Measurements from ENCODE around the gene GSC2. TPM values are rescaled to one million over a fixed set of nuclear protein-coding genes. Genes with fewer than 3 reads are reported as not detected.

Gene GSC2
- total RNA-seq, 1 experiment from 2014 or later: not detected

GRCh38 chr22:19139001-19139356, 11.1 kb downstream of the GSC2 start:
- peaks cover 4% of the 10 kb centered on the region; the same call in 1 of the 2 replicates for H3K4me1 ChIP-seq
- no peak for DNase-seq
- no peaks in the 10 kb centered on the region for H3K27me3 Mint-ChIP-seq (ENCODE audit: insufficient read depth, unreplicated experiment)
- no TSS peak for BruUV-seq (replicated peaks)
- H3K27me3 ChIP-seq (replicated peaks; ENCODE audit: control insufficient read depth, insufficient read depth, low read length): no peaks in the 10 kb centered on the region
- H3K36me3 ChIP-seq (ENCODE audit: control insufficient read depth, insufficient read depth, low read length): peaks cover 2% of the 10 kb centered on the region; the same call in 1 of the 2 replicates
- H3K4me1 Mint-ChIP-seq (ENCODE audit: low read depth, unreplicated experiment): peaks cover 3% of the 10 kb centered on the region
- peaks cover 23% of the 10 kb centered on the region for H3K36me3 Mint-ChIP-seq (ENCODE audit: insufficient read depth, unreplicated experiment)
- H3K27ac Mint-ChIP-seq (ENCODE audit: unreplicated experiment): no peak overlapping the region
- H3K9me3 Mint-ChIP-seq (ENCODE audit: unreplicated experiment): no peaks in the 10 kb centered on the region
- POLR2A ChIA-PET: no interaction called here
- intact Hi-C loops (cut with micrococcal nuclease; ENCODE audit: unreplicated experiment): no loop called here
- CTCF ChIA-PET: no interaction called here
- H3K4me3 Mint-ChIP-seq (ENCODE audit: unreplicated experiment): no peak overlapping the region
- TF ChIP-seq CTCF (IDR thresholded peaks at IDR 0.05; ENCODE audit: insufficient read depth in 1 of 2, low read depth in 1 of 2, low read length in 1 of 2, severe bottlenecking in 1 of 2, unreplicated experiment in 1 of 2): no peak
- H3K4me3 ChIP-seq (ENCODE audit: low read depth, low read length): no peak overlapping the region
- H3K9me3 ChIP-seq: no peaks in the 10 kb centered on the region

GRCh38 chr22:19138217-19139000, 11.7 kb downstream of the GSC2 start:
- no peak for TF ChIP-seq CTCF (IDR thresholded peaks at IDR 0.05; ENCODE audit: insufficient read depth in 1 of 2, low read depth in 1 of 2, low read length in 1 of 2, severe bottlenecking in 1 of 2, unreplicated experiment in 1 of 2)
- peaks cover 1% of the 10 kb centered on the region; the same call in 1 of the 2 replicates for H3K4me1 ChIP-seq
- H3K4me3 ChIP-seq (ENCODE audit: low read depth, low read length): no peak overlapping the region
- Mint-ChIP-seq H3K9me3 (ENCODE audit: unreplicated experiment) (no peaks in the 10 kb centered on the region), H3K4me1 (ENCODE audit: low read depth, unreplicated experiment) (no peaks in the 10 kb centered on the region), H3K36me3 (ENCODE audit: insufficient read depth, unreplicated experiment) (peaks cover 22% of the 10 kb centered on the region), H3K4me3 (ENCODE audit: unreplicated experiment) (no peak overlapping the region), H3K27ac (ENCODE audit: unreplicated experiment) (no peak overlapping the region), H3K27me3 (ENCODE audit: insufficient read depth, unreplicated experiment) (no peaks in the 10 kb centered on the region)
- peaks cover 3% of the 10 kb centered on the region; the same call in 1 of the 2 replicates for H3K36me3 ChIP-seq (ENCODE audit: control insufficient read depth, insufficient read depth, low read length)
- ChIA-PET CTCF (no interaction called here), POLR2A (no interaction called here)
- intact Hi-C loops (cut with micrococcal nuclease; ENCODE audit: unreplicated experiment): no loop called here
- BruUV-seq (replicated peaks): no TSS peak
- no peaks in the 10 kb centered on the region for H3K9me3 ChIP-seq
- H3K27me3 ChIP-seq (replicated peaks; ENCODE audit: control insufficient read depth, insufficient read depth, low read length): no peaks in the 10 kb centered on the region
- no peak for DNase-seq

GRCh38 chr22:19137384-19138216, 12.5 kb downstream of the GSC2 start:
- Histone ChIP-seq H3K27me3 (replicated peaks; ENCODE audit: control insufficient read depth, insufficient read depth, low read length) (no peaks in the 10 kb centered on the region), H3K4me1 (no peaks in the 10 kb centered on the region), H3K36me3 (ENCODE audit: control insufficient read depth, insufficient read depth, low read length) (peaks cover 4% of the 10 kb centered on the region; the same call in 1 of the 2 replicates), H3K4me3 (ENCODE audit: low read depth, low read length) (no peak overlapping the region), H3K9me3 (no peaks in the 10 kb centered on the region)
- no peaks in the 10 kb centered on the region for H3K9me3 Mint-ChIP-seq (ENCODE audit: unreplicated experiment)
- no peak overlapping the region for H3K27ac Mint-ChIP-seq (ENCODE audit: unreplicated experiment)
- TF ChIP-seq CTCF (IDR thresholded peaks at IDR 0.05; ENCODE audit: insufficient read depth in 1 of 2, low read depth in 1 of 2, low read length in 1 of 2, severe bottlenecking in 1 of 2, unreplicated experiment in 1 of 2): no peak
- no peak overlapping the region for H3K4me3 Mint-ChIP-seq (ENCODE audit: unreplicated experiment)
- POLR2A ChIA-PET: no interaction called here
- H3K27me3 Mint-ChIP-seq (ENCODE audit: insufficient read depth, unreplicated experiment): no peaks in the 10 kb centered on the region
- H3K4me1 Mint-ChIP-seq (ENCODE audit: low read depth, unreplicated experiment): no peaks in the 10 kb centered on the region
- intact Hi-C loops (cut with micrococcal nuclease; ENCODE audit: unreplicated experiment): no loop called here
- BruUV-seq (replicated peaks): no TSS peak
- CTCF ChIA-PET: no interaction called here
- H3K36me3 Mint-ChIP-seq (ENCODE audit: insufficient read depth, unreplicated experiment): peaks cover 29% of the 10 kb centered on the region
- DNase-seq: no peak

Measured in Caco-2 (cell line).